Stimulated activated naive CD8-positive, alpha-beta T cell treated with anti-CD3 and anti-CD28 coated beads, Interleukin-15, amount 100 ng/mL, for 72 hours (primary cell): Measurements from ENCODE around the gene USP5.

ENCODE experiments used
- ATAC-seq: fragments of 150-1000 bp; cut with Tn5 transposase; 2 replicates; pipeline ENCODE4 v1.10.0; 2021; ENCODE audit warnings: mild to moderate bottlenecking, moderate library complexity
- DNase-seq, 2 donors: peaks; one replicate each; pipeline ENCODE4 v3.0.0; 2021 to 2022
- H3K27ac Mint-ChIP-seq, 2 donors: one replicate each; pipeline ENCODE4 v1.8.0; 2022; ENCODE audit warnings: mild to moderate bottlenecking in 2 of 2, mixed read lengths in 2 of 2, moderate library complexity in 2 of 2
- H3K27me3 Mint-ChIP-seq: one replicate; pipeline ENCODE4 v1.8.0; 2022; ENCODE audit warnings: mixed read lengths
- H3K4me1 Mint-ChIP-seq: one replicate; pipeline ENCODE4 v1.8.0; 2022; ENCODE audit warnings: mild to moderate bottlenecking, mixed read lengths
- H3K4me3 Mint-ChIP-seq, 2 donors: one replicate each; pipeline ENCODE4 v1.8.0; 2022; ENCODE audit warnings: mild to moderate bottlenecking in 2 of 2, mixed read lengths in 2 of 2, moderate library complexity in 1 of 2
- H3K9me3 Mint-ChIP-seq, 2 donors: one replicate each; pipeline ENCODE4 v1.8.0; 2022; ENCODE audit warnings: mixed read lengths in 2 of 2

USP5 gene

DNA sequence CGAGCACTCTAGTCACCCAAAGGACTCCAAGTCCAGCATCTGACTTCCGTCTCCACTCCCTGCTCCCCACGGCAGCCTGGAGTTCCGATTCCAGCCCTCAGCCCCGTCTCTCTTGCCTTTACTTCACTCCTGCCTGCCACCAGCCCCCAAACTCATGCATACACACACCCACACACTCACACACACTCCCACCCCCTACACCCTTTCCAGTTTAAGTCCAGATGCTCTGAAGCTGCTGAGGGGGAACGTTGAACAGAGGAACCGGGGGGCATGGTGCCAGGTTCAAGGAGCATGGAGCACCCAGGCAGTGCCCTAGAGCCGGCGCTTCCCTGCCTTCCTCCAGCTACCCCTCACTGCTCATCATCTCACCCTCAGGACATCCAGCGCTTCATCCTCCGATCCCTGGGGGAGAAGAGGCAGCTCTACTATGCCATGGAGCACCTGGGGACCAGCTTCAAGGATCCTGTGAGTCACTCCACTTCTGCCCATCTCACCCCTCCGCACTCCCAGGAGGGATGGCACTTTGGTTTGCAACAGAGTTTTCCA lies 20.4 kb upstream of the USP5 start:
- Mint-ChIP-seq H3K4me1 (peaks cover 41% of the 10 kb centered on the region), H3K27ac (no peak overlapping the region), H3K27me3 (peaks cover 56% of the 10 kb centered on the region), H3K9me3 (no peaks in the 10 kb centered on the region), H3K4me3 (no peak overlapping the region)
- no peak for ATAC-seq
- no peak for DNase-seq

DNA sequence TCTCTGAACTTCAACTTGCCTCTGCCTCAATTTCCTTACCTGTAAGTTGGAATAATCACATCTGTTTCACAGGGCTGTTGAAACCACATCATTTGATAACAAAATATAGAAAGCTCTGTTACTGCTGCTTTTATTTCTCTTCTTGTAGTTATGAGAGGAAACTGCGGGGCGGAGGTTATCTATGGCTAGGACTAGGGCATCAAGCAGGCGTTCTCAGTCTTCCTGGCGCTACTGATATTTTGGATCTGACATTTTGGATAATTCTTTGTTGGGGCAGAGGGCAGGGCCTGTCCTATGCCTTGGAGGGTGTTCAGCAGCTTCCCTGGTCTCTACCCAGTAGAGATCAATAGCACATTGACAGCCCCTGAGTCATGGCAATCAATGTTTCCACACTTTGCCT lies 19.8 kb upstream of the USP5 start:
- H3K27me3 Mint-ChIP-seq: peaks cover 50% of the 10 kb centered on the region
- ATAC-seq (no peak), DNase-seq (no peak)
- no peak overlapping the region for H3K27ac Mint-ChIP-seq
- no peaks in the 10 kb centered on the region for H3K9me3 Mint-ChIP-seq
- peaks cover 39% of the 10 kb centered on the region for H3K4me1 Mint-ChIP-seq
- no peak overlapping the region for H3K4me3 Mint-ChIP-seq

DNA sequence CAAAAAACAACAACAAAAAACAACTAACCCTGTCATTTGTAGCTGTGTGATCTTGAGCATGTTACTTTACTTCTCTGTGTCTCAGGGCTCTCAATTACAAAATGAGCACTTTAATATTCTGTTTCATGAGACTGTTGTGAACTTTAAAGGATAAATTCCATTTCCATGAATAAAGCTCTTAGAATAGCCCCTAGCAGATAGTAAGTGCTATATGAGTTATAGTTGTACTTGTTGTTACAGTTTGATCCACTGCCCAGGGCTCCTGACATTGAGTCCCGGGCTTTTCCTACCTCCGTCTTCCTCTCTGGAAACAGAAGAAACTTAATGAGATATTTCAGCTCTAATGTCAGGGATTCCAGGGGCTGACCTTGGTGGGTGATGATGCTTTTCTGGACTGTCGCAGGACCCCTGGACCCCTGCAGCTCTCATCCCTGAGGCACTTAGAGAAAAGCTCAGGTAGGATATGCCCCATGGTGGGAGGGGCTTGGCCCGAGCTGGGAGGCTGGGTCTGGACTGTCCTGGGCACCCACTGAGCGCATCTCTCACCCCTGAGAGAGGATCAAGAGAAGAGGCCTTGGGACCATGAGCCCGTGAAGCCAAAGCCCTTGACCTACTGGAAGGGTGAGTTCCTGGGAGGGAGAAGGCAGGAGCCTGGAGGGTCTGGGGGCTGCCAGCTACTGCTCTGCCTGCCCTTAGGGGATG lies 18.6 kb upstream of the USP5 start:
- DNase-seq: no peak
- ATAC-seq: no peak
- Mint-ChIP-seq H3K27me3 (peaks cover 38% of the 10 kb centered on the region), H3K9me3 (no peaks in the 10 kb centered on the region), H3K4me3 (no peak overlapping the region), H3K27ac (no peak overlapping the region), H3K4me1 (peaks cover 27% of the 10 kb centered on the region)

DNA sequence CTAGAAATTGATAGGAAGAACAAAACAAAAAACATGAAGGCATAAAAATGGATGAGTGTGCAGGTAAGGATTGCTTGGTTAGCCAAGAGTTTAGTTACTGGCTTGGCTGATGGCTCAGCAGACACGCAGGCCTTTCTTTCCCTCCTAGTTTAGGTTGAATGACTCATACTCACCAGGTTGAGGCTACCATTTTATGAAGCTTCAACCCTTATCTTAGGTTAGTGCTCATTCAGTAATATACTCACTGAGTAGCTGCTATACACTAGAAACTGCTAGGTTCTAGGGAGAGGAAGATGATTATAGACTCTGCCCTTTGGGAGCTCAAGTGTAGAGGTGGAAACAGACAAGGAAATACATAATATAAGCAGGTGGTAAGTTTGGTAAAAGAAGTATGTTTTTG lies 17.7 kb upstream of the USP5 start:
- no peak overlapping the region for H3K27ac Mint-ChIP-seq
- H3K27me3 Mint-ChIP-seq: peaks cover 28% of the 10 kb centered on the region
- H3K4me1 Mint-ChIP-seq: peaks cover 20% of the 10 kb centered on the region
- ATAC-seq: no peak
- H3K9me3 Mint-ChIP-seq: no peaks in the 10 kb centered on the region
- DNase-seq: no peak
- no peak overlapping the region for H3K4me3 Mint-ChIP-seq

DNA sequence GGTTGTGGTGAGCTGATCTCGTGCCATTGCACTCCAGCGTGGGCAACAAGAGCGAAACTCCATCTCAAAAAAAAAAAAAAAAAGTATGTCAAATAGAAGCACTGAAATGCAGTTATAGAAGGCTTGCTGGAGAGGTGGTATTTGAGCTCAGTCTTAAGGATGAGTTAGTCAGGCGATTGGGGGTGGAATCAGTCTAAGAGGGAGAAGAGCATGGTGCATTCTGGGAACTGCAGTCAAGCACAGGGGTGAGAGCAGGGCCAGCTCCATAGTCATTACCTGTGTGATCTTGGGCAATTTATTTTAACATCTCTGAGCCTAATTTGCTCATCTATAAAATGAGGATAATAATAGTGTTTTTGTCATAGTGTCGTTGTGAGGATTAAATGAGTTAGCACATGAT lies 17.1 kb upstream of the USP5 start:
- DNase-seq: no peak
- Mint-ChIP-seq H3K4me3 (no peak overlapping the region), H3K4me1 (peaks cover 14% of the 10 kb centered on the region), H3K9me3 (no peaks in the 10 kb centered on the region), H3K27me3 (peaks cover 22% of the 10 kb centered on the region), H3K27ac (peak overlapping the region in 1 of 2 donors; percentile 8)
- ATAC-seq: no peak

DNA sequence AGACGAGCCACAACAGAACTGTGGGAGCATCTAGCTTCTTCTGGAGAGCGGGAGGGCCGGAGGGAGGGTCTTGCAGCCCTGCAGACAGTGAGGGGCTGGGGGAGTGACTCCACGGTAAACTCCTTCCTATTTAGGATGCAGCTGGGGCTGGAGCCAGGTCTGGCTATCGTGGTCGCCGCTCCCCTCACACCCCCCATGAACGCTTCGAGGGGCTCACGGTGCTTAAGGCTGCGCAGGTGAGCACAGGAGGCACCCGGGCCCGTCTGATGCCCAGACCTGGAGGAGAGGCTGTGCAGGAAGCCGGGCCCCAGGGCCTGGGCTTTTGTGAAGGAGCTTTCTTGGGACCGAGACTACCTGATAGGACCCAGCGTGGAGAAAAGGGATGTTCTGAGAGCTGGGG lies 15.1 kb upstream of the USP5 start:
- H3K27ac Mint-ChIP-seq: no peak overlapping the region
- peaks cover 14% of the 10 kb centered on the region for H3K4me1 Mint-ChIP-seq
- peaks cover 2% of the 10 kb centered on the region for H3K27me3 Mint-ChIP-seq
- H3K9me3 Mint-ChIP-seq: no peaks in the 10 kb centered on the region
- ATAC-seq (no peak), DNase-seq (no peak)
- H3K4me3 Mint-ChIP-seq: no peak overlapping the region

- Mint-ChIP-seq H3K27ac (no peak overlapping the region), H3K4me3 (no peak overlapping the region), H3K27me3 (no peaks in the 10 kb centered on the region), H3K4me1 (peaks cover 14% of the 10 kb centered on the region), H3K9me3 (no peaks in the 10 kb centered on the region)
- no peak for ATAC-seq
- no peak for DNase-seq
These were observed 14.4 kb upstream of the USP5 start for GRCh38 chr12:6837370-6838060.

- Mint-ChIP-seq H3K4me1 (peaks cover 14% of the 10 kb centered on the region), H3K9me3 (no peaks in the 10 kb centered on the region)
These were observed 13.1 kb upstream of the USP5 start for GRCh38 chr12:6838854-6839253.

GRCh38 chr12:6839482-6840201 lies 12.3 kb upstream of the USP5 start:
- Mint-ChIP-seq H3K27me3 (no peaks in the 10 kb centered on the region), H3K9me3 (no peaks in the 10 kb centered on the region), H3K4me3 (no peak overlapping the region), H3K4me1 (peaks cover 9% of the 10 kb centered on the region), H3K27ac (no peak overlapping the region)
- DNase-seq (no peak), ATAC-seq (no peak)

More at GRCh38 chr12:6838854-6839253, 13.1 kb upstream of the USP5 start:
- H3K4me3 Mint-ChIP-seq: no peak overlapping the region
- peak overlapping the region in 1 of 2 donors; percentile 92 for H3K27ac Mint-ChIP-seq
- DNase-seq (no peak), ATAC-seq (no peak)
- no peaks in the 10 kb centered on the region for H3K27me3 Mint-ChIP-seq

DNA sequence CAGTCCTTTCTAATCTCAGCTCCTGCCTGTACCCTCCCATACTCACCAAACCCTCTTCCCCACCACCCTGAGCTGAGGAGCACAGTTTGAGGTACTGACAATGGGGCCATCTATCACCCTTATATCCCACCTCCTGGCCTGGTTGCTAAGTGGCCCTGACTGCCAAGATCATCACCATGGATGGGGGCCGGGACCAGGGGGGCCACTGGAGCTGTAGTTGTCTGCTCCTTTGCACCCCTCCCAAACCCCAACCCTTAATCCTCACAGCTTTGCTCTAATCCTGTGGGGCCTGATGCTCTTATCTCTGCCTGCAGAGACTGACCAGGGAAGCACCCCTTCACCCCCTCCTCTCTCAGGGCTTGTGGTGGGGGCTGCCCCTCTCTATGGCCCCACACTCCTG lies 11.6 kb upstream of the USP5 start:
- Mint-ChIP-seq H3K27ac (peak overlapping the region in 1 of 2 donors; percentile 89), H3K27me3 (no peaks in the 10 kb centered on the region), H3K9me3 (no peaks in the 10 kb centered on the region), H3K4me1 (peaks cover 9% of the 10 kb centered on the region), H3K4me3 (no peak overlapping the region)
- DNase-seq: no peak
- ATAC-seq: no peak

DNA sequence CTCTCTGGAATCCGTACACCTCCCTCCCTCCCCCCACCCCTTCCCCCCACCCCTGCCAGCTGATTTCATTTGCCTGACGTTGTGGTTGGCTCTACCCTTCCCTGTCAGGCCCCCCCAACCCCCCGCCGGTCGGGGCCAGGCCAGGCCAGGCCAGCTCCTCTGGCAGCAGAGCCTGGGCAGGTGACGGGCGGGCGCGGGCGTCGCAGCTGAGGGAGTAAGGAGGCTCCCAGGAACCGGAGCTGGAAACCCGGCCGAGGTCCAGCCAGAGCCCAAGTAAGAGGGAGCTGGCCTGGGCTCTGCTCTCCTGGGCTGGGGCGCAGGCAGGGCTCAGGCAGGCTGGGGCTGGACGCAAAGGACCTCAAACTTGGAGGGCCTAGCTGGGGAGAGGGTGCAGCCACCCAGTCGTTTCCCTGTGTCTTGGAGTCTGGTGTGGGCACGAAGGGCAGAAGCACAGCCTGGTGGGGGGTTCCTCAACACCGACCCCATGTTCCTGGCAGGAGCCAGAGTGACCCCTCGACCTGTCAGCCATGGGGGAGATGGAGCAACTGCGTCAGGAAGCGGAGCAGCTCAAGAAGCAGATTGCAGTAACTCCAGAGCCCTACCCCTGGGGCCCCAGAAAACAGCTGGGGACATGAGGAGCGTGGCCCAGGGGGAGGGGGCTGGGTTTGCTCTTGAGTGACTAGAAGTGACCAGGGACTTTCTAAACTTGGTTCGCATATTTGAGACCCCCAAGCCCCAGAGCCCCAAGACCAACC lies 11.0 kb upstream of the USP5 start, which contains the start of gene GNB3:
Gene GNB3 (plus strand): TSS at position 165 of the 755 bp plus-strand sequence. CDS start 363 bp downstream, at position 528.
- Mint-ChIP-seq H3K27me3 (no peaks in the 10 kb centered on the region), H3K27ac (peak within 1 kb of the TSS in 1 of 2 donors; percentile 89), H3K4me3 (no peak within 1 kb of the TSS), H3K4me1 (peaks cover 3% of the 10 kb centered on the region), H3K9me3 (no peaks in the 10 kb centered on the region)
- ATAC-seq (no peak), DNase-seq (no peak)

- Mint-ChIP-seq H3K27ac (no peak overlapping the region), H3K4me3 (no peak overlapping the region), H3K4me1 (no peaks in the 10 kb centered on the region), H3K9me3 (no peaks in the 10 kb centered on the region), H3K27me3 (no peaks in the 10 kb centered on the region)
- no peak for DNase-seq
- no peak for ATAC-seq
These were observed 9.9 kb upstream of the USP5 start for GRCh38 chr12:6842075-6842474.

- DNase-seq: no peak
- H3K27ac Mint-ChIP-seq: no peak overlapping the region
- no peak overlapping the region for H3K4me3 Mint-ChIP-seq
- H3K4me1 Mint-ChIP-seq: no peaks in the 10 kb centered on the region
- H3K9me3 Mint-ChIP-seq: no peaks in the 10 kb centered on the region
- H3K27me3 Mint-ChIP-seq: no peaks in the 10 kb centered on the region
- peak; percentile 33 for ATAC-seq
These were observed 8.6 kb upstream of the USP5 start for GRCh38 chr12:6843118-6843902.

- Mint-ChIP-seq H3K27me3 (no peaks in the 10 kb centered on the region), H3K4me3 (no peak overlapping the region), H3K27ac (no peak overlapping the region), H3K4me1 (peaks cover 16% of the 10 kb centered on the region), H3K9me3 (no peaks in the 10 kb centered on the region)
- no peak for ATAC-seq
- DNase-seq: no peak
These were observed 6.6 kb upstream of the USP5 start for GRCh38 chr12:6845395-6845794.
